ENCODE results near the gene DDX24. TPM values are rescaled to one million over a fixed set of nuclear protein-coding genes. Genes with fewer than 3 reads are reported as not detected.
A peak's percentile ranks its signal among the peaks of the same experiment; 100 is the strongest.

The DDX24 gene
- total RNA-seq, 4 donors from 2014 or later, result 107 to 134 (median 108) TPM

GRCh38 chr14:94114589-94115057, 33.6 kb upstream of the DDX24 start:
- 74% methylated on average over 5 of the region's 5 CpGs for WGBS
- Histone ChIP-seq H3K36me3 (no peaks in the 10 kb centered on the region), H3K4me3 (no peak overlapping the region), H3K27ac (peak overlapping the region; percentile 46), H3K4me1 (peaks cover 42% of the 10 kb centered on the region), H3K27me3 (no peaks in the 10 kb centered on the region), H3K9me3 (peaks cover 5% of the 10 kb centered on the region)
- DNase-seq (ENCODE audit: low spot score in 2 of 2), result peak; percentile 29 to 52
- TF ChIP-seq POLR2AphosphoS5 (IDR thresholded peaks at IDR 0.05) (no peak), POLR2A (IDR thresholded peaks at IDR 0.05) (no peak), EP300 (IDR thresholded peaks at IDR 0.05) (no peak), CTCF (IDR thresholded peaks at IDR 0.05) (no peak)

GRCh38 chr14:94113908-94114588, 33.0 kb upstream of the DDX24 start:
- peak in 1 of 2 donors; percentile 40 for DNase-seq (ENCODE audit: low spot score in 2 of 2)
- Histone ChIP-seq H3K36me3 (no peaks in the 10 kb centered on the region), H3K4me1 (peaks cover 48% of the 10 kb centered on the region), H3K27me3 (no peaks in the 10 kb centered on the region), H3K27ac (peak overlapping the region; percentile 34), H3K9me3 (no peaks in the 10 kb centered on the region), H3K4me3 (no peak overlapping the region)
- WGBS, result 79% methylated on average over 5 of the region's 5 CpGs
- TF ChIP-seq EP300 (IDR thresholded peaks at IDR 0.05), result no peak
- TF ChIP-seq POLR2AphosphoS5 (IDR thresholded peaks at IDR 0.05), result no peak
- TF ChIP-seq POLR2A (IDR thresholded peaks at IDR 0.05), result no peak
- TF ChIP-seq CTCF (IDR thresholded peaks at IDR 0.05), result no peak

- DNase-seq (ENCODE audit: low spot score in 2 of 2), result peak in 1 of 2 donors; percentile 57
- H3K27ac ChIP-seq, result peak overlapping the region; percentile 34
Observed at GRCh38 chr14:94113490-94113889, 32.5 kb upstream of the DDX24 start.

GRCh38 chr14:94113073-94113472, 32.1 kb upstream of the DDX24 start:
- TF ChIP-seq POLR2AphosphoS5 (IDR thresholded peaks at IDR 0.05) (no peak), POLR2A (IDR thresholded peaks at IDR 0.05) (no peak), EP300 (IDR thresholded peaks at IDR 0.05) (no peak), CTCF (IDR thresholded peaks at IDR 0.05) (no peak)
- no peaks in the 10 kb centered on the region for H3K36me3 ChIP-seq
- WGBS, result 56% methylated on average over 7 of the region's 7 CpGs
- H3K4me3 ChIP-seq, result no peak overlapping the region
- peak in 1 of 2 donors; percentile 14 for DNase-seq (ENCODE audit: low spot score in 2 of 2)
- no peaks in the 10 kb centered on the region for H3K9me3 ChIP-seq
- H3K27me3 ChIP-seq, result no peaks in the 10 kb centered on the region
- peak overlapping the region; percentile 34 for H3K27ac ChIP-seq
- H3K4me1 ChIP-seq, result peaks cover 51% of the 10 kb centered on the region

More at GRCh38 chr14:94113490-94113889, 32.5 kb upstream of the DDX24 start:
- no peaks in the 10 kb centered on the region for H3K36me3 ChIP-seq
- H3K9me3 ChIP-seq, result no peaks in the 10 kb centered on the region
- peaks cover 51% of the 10 kb centered on the region for H3K4me1 ChIP-seq
- H3K4me3 ChIP-seq, result no peak overlapping the region
- no peaks in the 10 kb centered on the region for H3K27me3 ChIP-seq
- TF ChIP-seq POLR2AphosphoS5 (IDR thresholded peaks at IDR 0.05) (no peak), POLR2A (IDR thresholded peaks at IDR 0.05) (no peak), EP300 (IDR thresholded peaks at IDR 0.05) (no peak), CTCF (IDR thresholded peaks at IDR 0.05) (no peak)
- WGBS, result 54% methylated on average over 6 of the region's 6 CpGs

GRCh38 chr14:94112513-94113063, 31.6 kb upstream of the DDX24 start:
- H3K9me3 ChIP-seq, result no peaks in the 10 kb centered on the region
- no peaks in the 10 kb centered on the region for H3K36me3 ChIP-seq
- peaks cover 51% of the 10 kb centered on the region for H3K4me1 ChIP-seq
- DNase-seq (ENCODE audit: low spot score in 2 of 2), result peak in 1 of 2 donors; percentile 49
- H3K27ac ChIP-seq, result peak overlapping the region; percentile 34
- H3K4me3 ChIP-seq, result peak overlapping the region; percentile 35
- no peak for TF ChIP-seq EP300 (IDR thresholded peaks at IDR 0.05)
- TF ChIP-seq POLR2AphosphoS5 (IDR thresholded peaks at IDR 0.05), result no peak
- TF ChIP-seq POLR2A (IDR thresholded peaks at IDR 0.05), result no peak
- no peak for TF ChIP-seq CTCF (IDR thresholded peaks at IDR 0.05)
- no peaks in the 10 kb centered on the region for H3K27me3 ChIP-seq
- WGBS, result 67% methylated on average over 6 of the region's 6 CpGs

Data from suprapubic skin (tissue), 4 donors.